Stimulated activated CD4-positive, alpha-beta T cell treated with anti-CD3 and anti-CD28 coated beads, Interleukin-2, amount 100 ng/mL, for 24 hours (primary cell): ENCODE measurements around the gene TRIM77.
"Not testable (repeated sequence)": the region's sequence is repeated elsewhere in the genome, so short reads cannot be mapped to it uniquely, and the experiment has no call there.

Experiments
- DNase-seq, 2 donors: peaks; one replicate each; pipeline ENCODE4 v3.0.0-alpha.2; 2020

TRIM77 gene, protein sequence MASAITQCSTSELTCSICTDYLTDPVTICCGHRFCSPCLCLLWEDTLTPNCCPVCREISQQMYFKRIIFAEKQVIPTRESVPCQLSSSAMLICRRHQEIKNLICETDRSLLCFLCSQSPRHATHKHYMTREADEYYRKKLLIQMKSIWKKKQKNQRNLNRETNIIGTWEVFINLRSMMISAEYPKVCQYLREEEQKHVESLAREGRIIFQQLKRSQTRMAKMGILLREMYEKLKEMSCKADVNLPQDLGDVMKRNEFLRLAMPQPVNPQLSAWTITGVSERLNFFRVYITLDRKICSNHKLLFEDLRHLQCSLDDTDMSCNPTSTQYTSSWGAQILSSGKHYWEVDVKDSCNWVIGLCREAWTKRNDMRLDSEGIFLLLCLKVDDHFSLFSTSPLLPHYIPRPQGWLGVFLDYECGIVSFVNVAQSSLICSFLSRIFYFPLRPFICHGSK

GRCh38 chr11:89709999-89710398 lies at the start of gene TRIM77:
Gene TRIM77 (plus strand): TSS chr11:89710299. CDS start chr11:89710299, 0 bp downstream.
- DNase-seq = not testable (repeated sequence)

DNA sequence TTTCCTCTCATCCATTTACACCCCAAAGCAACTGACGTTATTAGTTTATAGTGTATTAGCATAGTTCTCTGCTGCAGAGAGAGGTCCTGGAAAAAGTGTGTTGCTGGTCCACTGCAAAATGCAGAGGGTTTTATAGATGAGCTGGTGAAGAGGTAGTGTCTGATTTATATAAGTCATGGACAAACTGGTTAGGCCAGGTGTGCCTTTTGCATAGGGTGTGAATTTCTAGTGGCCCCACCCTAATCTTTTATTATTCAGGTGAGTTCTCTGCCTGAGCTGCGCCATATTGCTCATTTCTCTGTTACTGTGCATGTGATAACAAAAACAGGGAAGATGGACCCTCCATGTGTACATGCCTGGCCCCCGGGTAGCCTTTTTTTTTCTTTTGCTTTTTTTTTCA lies 43.1 kb upstream of the TRIM77 start:
- no peak for DNase-seq

- DNase-seq = not testable (repeated sequence)
Measured at GRCh38 chr11:89668158-89668557, 41.9 kb upstream of the TRIM77 start.

DNA sequence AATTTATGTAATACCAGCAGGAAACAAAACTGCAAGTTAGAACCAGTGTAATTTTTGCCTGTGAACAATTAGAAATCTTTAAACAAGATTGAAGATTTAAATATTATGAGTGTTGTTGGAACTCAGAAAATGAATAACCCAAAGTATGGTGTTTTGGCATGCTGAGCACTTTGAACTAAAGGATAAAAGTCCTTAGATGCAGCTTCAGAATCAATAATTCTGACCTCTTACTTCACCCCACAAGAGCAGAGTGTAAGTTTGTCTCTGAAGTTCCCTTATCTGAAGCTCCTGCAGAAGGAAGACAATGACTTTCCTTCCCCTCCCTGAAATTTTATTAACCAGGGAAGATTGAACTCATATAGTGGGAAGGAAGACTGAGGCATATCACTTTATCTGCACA lies 40.5 kb upstream of the TRIM77 start:
- not testable (repeated sequence) for DNase-seq

DNA sequence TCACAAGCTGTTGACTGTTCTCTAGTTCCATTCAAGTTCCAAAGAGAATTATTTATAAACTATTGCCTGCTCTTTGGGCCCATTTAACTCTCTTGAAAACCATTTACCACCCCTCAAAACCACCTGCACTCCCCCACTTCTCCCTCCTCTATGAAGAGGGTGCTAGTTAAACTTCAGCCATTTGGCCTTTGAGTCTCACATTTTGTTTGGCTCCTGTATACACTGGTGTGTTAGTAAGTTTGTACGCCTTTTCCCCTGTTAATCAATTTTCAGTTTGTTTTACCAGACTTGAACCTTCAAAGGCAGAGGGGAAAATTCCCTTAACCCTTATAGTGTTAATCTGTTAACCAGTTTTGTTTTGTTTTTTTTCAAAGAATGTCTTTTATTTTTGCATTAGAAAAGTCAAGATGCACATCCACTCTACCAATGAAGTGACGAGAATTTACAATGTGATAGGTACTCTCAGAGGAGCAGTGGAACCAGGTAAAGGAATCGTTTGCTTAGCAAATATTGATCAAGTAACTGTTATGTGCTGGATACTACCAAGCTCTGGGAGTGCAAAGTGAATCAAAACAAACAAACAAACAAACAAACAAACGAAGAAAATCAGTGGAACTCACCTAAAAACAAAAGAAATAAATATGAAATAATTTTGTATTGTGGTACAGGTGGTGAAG lies 40.0 kb upstream of the TRIM77 start:
- DNase-seq = not testable (repeated sequence)

DNA sequence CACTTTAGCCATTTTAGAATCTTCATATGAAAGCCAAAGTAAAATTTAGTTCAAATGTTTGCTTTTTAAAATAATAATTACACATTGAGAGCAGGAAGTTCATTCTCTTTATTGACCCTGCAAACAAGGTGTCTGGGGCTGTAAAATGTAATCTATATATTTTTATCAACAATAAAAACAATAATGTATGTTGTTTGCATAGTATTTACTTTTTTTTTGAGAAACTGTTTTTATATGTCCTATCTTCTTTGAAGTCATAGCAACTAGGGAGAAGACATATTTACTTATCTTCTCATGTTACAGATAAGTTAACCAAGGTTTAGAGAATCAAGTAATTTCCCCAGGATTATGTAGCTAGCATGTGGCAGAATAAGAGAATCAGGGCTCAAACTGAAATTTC lies 37.6 kb upstream of the TRIM77 start:
- DNase-seq = not testable (repeated sequence)

GRCh38 chr11:89673380-89673779 lies 36.7 kb upstream of the TRIM77 start:
- DNase-seq = not testable (repeated sequence)

GRCh38 chr11:89675383-89675782 lies 34.7 kb upstream of the TRIM77 start:
- DNase-seq = not testable (repeated sequence)

DNA sequence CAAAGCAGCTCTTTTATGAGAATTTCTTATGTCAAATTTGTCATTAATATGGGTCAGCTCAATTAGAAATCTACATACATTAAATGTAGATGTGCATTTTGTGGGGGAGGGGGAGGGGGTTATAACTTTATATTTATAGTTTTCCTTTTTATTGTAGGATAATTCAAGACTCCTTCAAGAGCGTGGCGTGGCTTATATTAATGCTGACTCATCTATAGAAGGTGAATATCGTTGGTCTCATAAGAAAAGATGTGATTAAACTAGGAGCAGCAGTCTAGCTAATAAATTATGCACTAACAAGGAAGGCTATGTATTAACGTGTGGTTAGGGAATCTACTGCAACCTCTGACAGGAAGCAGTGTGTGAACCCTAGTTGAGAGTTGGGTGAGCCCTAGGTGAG lies 34.2 kb upstream of the TRIM77 start:
- not testable (repeated sequence) for DNase-seq

DNA sequence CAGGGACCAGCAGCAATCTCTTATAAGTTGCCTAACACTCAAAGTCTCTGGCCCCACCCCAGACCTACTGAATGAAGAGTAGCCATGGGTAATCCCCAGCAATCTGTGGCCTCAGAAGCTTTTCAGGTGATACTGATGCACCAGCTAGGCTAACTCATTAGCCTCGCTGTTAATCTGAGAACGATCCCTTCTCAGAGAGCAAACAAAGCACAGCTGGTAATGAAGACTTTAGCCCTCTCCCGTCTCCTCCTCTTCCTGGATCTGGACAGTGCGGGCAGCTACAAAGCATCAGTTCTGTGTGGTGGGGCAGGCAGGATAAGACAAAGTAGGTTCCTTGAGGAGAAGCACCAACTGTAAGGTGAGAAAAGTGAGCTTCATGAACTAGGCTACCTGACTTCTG lies 3.0 kb upstream of the TRIM77 start:
- not testable (repeated sequence) for DNase-seq

DNA sequence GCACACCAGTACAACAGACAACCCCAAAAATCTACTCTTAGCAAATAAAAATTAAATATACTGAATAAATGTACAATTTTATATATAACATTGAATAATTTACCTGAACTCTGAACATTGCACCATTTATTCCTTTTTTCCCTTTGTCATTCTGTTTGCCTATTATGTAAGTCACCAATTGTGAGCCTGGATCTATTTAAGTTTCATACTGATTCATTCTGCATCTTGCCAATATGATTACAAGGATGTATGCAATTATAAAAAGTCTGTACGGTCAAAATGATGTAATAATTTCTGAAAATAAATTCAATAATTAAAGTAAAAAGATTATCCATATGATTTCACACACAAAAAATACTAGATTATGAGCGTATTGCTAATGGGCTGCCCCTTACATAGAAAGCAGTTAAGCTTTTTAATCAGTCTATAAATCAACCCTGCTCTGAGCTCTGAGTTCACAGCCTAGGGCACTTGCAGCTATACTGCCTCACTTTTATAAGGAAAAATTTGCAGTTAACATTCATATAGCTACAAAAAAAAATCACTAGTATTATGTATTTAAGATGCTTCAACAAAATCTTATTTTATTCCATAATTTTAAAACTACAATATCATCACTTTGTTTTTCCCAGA lies 14.9 kb downstream of the TRIM77 start:
- not testable (repeated sequence) for DNase-seq

DNA sequence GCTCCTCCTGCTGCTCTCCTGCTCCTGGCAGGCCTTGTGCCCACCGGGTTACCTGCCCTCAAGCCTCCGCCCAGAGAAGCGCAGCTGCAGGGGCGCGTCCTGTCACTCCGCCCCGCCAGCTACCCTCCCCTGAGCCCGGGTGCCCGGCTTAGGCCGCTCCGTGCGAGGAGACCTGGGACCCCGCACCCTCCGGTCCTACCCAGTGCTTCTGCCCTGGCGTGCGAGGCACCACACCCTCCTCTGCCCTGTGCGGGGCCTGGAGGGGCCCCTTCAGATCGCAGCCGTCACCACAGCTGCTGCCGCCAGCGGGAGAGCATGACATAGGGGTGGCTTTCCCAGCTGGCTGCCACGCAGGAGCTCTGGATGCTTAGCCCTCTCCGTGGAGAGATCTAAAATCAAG lies 20.1 kb downstream of the TRIM77 start:
- DNase-seq = not testable (repeated sequence)

DNA sequence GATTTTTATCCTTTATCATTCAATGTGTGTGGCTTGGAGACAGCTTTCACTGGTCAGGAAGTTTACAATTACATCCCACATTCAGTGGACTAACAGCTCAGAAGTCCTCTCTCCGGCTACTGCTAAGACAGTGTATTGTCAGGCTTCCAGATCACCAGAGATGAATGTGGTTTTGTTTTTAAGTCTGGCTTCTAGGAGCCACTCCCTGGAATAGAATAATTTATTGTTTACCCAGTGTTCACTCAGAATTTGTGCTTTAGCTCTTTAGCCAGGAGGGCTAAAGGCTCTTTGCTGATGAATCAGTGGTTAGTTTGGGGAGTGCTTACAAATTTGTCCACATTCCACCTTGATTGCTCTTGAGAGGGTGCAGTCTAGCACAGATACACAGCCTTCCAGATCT lies 26.5 kb downstream of the TRIM77 start:
- DNase-seq = no peak

DNA sequence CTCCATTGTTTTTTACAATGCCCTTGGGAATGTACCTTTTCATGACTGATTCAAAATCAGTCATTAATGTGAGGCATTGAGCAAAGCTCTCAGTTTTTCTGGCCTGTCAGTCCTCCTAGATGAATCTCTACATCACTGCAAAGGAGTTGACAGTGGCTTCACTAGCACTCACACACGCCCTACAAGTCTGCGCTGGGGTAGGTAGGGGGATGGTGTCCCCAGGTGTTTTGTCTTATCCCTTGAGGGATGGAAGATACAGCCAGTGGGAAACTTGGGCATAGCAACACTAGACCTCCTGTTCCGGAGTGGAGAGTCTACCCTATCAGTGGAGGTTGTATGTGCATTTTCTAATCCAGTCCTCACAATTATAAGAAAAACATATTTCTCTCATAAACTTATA lies 27.0 kb downstream of the TRIM77 start:
- no peak for DNase-seq

- DNase-seq = not testable (repeated sequence)
Measured at GRCh38 chr11:89741406-89741805, 31.3 kb downstream of the TRIM77 start.

DNA sequence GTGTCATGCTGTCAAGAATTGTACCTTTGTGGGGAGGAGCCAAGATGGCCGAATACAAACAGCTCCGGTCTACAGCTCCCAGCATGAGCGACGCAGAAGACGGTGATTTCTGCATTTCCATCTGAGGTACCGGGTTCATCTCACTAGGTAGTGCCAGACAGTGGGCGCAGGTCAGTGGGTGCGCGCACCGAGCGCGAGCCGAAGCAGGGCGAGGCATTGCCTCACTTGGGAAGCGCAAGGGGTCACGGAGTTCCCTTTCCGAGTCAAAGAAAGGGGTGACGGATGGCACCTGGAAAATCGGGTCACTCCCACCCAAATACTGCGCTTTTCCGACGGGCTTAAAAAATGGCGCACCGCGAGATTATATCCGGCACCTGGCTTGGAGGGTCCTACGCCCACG lies 34.1 kb downstream of the TRIM77 start:
- DNase-seq = not testable (repeated sequence)

- not testable (repeated sequence) for DNase-seq
Measured at GRCh38 chr11:89750822-89751221, 40.7 kb downstream of the TRIM77 start.
